ENCODE data around the gene AMELX. TPM values are rescaled to one million over a fixed set of nuclear protein-coding genes. Genes with fewer than 3 reads are reported as not detected.

Gene AMELX
- total and polyA plus RNA-seq, 2 of the 8 experiments (the other 6 are each of a cell fraction or from before 2014, with no cell fraction given) = not detected

DNA sequence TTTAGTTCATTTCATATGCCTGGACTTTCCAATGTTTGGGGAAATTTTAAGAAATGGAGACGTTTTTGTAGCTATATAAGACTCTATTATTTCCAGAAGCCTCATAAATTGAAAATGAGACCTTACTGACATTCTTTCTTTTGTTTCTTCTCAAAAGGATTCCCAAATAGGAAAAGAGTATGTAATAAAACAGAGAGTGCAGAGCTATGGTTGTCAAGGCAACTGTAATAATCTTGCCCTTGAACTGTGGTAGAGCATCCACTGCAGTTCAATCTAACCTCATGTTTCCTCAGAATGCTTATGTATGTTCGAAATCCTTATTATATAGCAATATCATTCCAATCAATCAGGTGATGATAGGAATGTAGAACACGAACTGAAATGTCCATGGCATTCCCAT lies 54.1 kb downstream of the AMELX start (continued):
- TF ChIP-seq CHD7 (IDR thresholded peaks at IDR 0.05; ENCODE audit: insufficient replicate concordance, low read length) (no peak), RNF2 (IDR thresholded peaks at IDR 0.05; ENCODE audit: borderline replicate concordance, low read depth, low read length, missing control alignments, poor library complexity, severe bottlenecking) (no peak), TBP (IDR thresholded peaks at IDR 0.05; ENCODE audit: low read depth, low read length) (no peak), POLR2AphosphoS5 (IDR thresholded peaks at IDR 0.05; ENCODE audit: low read depth, low read length) (no peak), CHD1 (IDR thresholded peaks at IDR 0.05; ENCODE audit: low read depth, low read length) (no peak), GABPA (IDR thresholded peaks at IDR 0.05; ENCODE audit: borderline replicate concordance, insufficient read depth, low read length) (no peak), CBX5 (IDR thresholded peaks at IDR 0.05; ENCODE audit: low read depth, low read length) (no peak), CREB1 (IDR thresholded peaks at IDR 0.05) (no peak), SAP30 (IDR thresholded peaks at IDR 0.05; ENCODE audit: insufficient read depth, insufficient replicate concordance, low read length) (no peak)
- TF ChIP-seq, protein P1, sequence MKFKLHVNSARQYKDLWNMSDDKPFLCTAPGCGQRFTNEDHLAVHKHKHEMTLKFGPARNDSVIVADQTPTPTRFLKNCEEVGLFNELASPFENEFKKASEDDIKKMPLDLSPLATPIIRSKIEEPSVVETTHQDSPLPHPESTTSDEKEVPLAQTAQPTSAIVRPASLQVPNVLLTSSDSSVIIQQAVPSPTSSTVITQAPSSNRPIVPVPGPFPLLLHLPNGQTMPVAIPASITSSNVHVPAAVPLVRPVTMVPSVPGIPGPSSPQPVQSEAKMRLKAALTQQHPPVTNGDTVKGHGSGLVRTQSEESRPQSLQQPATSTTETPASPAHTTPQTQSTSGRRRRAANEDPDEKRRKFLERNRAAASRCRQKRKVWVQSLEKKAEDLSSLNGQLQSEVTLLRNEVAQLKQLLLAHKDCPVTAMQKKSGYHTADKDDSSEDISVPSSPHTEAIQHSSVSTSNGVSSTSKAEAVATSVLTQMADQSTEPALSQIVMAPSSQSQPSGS (IDR thresholded peaks at IDR 0.05; ENCODE audit: low read length) = no peak
